ACC112 (cell line): ENCODE data around the gene MSI2.

Experiments
- H2AFZ ChIP-seq: fragments of 200-600 bp; sonication (generic); one replicate; pipeline ENCODE4 v1.6.0; 2017; ENCODE audit warnings: antibody characterized with exemption, low read length; ENCODE audit not compliant: unreplicated experiment
- H3K27ac ChIP-seq: fragments of 200-600 bp; sonication (generic); 2 replicates; pipeline ENCODE4 v1.5.1; 2014; ENCODE audit warnings: low read depth, mild to moderate bottlenecking, antibody characterized with exemption, low read length, moderate library complexity
- H3K27me3 ChIP-seq: fragments of 200-600 bp; sonication (generic); 2 replicates; pipeline ENCODE4 v1.6.1; 2014; ENCODE audit warnings: mild to moderate bottlenecking, antibody characterized with exemption, low read length, moderate library complexity, mixed read lengths; ENCODE audit not compliant: insufficient read depth
- H3K36me3 ChIP-seq: fragments of 200-600 bp; sonication (generic); 2 replicates; pipeline ENCODE4 v1.6.1; 2016; ENCODE audit warnings: mild to moderate bottlenecking, antibody characterized with exemption, low read length, moderate library complexity, mixed read lengths; ENCODE audit not compliant: insufficient read depth
- H3K4me1 ChIP-seq: fragments of 200-600 bp; sonication (generic); one replicate; pipeline ENCODE4 v1.6.1; 2016; ENCODE audit warnings: low read length, mixed read lengths; ENCODE audit not compliant: insufficient read depth, unreplicated experiment, control insufficient read depth
- H3K4me3 ChIP-seq: fragments of 200-600 bp; sonication (generic); 2 replicates; pipeline ENCODE4 v1.5.1; 2014; ENCODE audit warnings: mild to moderate bottlenecking, low read depth, low read length
- H3K79me2 ChIP-seq: fragments of 200-600 bp; sonication (generic); one replicate; pipeline ENCODE4 v1.6.0; 2016; ENCODE audit warnings: low read length; ENCODE audit not compliant: control insufficient read depth, unreplicated experiment, insufficient read depth

The MSI2 gene

DNA sequence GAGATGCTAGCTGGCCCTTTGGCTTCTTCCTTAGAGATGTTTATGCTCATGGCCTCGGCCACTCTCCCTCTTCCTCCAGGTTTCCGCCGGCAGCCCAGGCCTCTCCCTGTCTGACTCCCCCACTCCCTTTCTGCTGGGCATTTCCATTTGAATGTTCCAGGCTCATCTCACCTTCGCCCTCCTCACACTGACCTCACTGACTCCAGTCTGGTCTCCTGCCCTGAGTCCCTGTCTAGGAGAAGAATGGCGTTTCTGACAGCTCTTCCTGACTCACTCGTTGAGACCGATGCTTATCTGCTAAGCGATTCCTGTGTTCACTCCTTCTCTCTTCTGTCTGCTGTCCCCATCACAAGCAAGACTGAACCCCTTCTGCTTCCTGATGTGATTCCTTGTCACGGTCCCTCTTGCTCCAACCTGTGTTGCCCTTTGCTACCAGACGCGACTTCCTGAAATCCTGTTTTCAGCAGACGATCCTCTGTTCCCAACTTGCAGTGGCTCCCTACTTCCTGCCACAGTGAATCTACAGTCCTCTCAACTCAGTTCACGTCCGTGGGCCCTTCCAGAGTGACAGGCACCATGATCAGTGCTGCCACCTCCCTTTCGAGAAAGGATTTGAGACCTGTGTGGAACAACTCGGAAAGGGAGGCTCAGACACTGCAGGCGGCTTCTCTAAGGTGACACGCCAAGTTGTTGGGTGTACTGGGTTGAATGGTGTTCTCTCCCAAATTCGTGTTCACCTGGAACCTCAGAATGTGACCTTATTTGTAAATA is 176.4 kb downstream of the MSI2 start:
- no peak overlapping the region for H3K27ac ChIP-seq
- no peak overlapping the region for H2AFZ ChIP-seq
- no peaks in the 10 kb centered on the region for H3K79me2 ChIP-seq
- no peaks in the 10 kb centered on the region for H3K27me3 ChIP-seq
- H3K4me3 ChIP-seq = no peak overlapping the region
- H3K4me1 ChIP-seq = no peaks in the 10 kb centered on the region
- no peaks in the 10 kb centered on the region for H3K36me3 ChIP-seq

DNA sequence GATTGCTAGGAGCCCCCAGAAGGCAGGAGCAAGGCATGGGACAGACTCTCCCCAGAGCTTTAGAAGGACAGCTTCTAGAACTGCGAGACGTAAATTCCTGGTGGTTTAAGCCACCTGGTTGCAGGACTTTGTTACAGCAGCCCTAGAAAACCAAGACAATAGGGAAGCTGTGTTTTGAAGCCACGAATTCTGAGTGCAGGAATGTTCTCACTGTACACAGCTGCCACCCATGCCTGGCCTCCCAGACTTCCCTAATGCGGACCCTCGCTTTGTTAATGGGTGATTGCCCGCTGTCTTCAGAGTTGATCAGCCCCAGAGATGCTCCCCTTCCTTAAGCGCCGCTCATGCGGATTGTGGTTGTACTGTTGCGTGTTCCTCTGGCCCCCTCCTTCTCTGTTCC is 177.1 kb downstream of the MSI2 start:
- Histone ChIP-seq H3K4me3 (no peak overlapping the region), H2AFZ (no peak overlapping the region), H3K36me3 (no peaks in the 10 kb centered on the region), H3K27ac (no peak overlapping the region), H3K79me2 (no peaks in the 10 kb centered on the region), H3K27me3 (no peaks in the 10 kb centered on the region), H3K4me1 (no peaks in the 10 kb centered on the region)

DNA sequence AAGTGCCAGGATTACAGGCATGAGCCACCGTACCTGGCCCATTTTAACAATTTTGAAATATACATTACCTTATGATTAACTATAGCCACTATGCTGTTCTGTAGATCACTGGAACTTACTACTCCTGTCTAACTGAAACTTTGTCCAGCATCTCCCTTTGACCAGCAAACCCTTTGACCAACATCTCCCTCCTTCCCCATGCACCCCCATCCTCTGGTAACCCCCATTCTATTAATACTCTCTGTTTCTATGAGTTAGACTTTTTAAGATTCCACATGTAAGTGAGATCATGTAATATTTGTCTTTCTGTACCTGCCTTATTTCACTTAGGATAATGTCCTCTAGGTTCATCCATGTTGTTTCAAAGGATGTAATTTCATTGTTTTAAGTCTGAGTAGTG is 178.0 kb downstream of the MSI2 start:
- Histone ChIP-seq H3K36me3 (no peaks in the 10 kb centered on the region), H3K4me1 (no peaks in the 10 kb centered on the region), H3K27ac (no peak overlapping the region), H2AFZ (no peak overlapping the region), H3K79me2 (no peaks in the 10 kb centered on the region), H3K27me3 (no peaks in the 10 kb centered on the region), H3K4me3 (no peak overlapping the region)

DNA sequence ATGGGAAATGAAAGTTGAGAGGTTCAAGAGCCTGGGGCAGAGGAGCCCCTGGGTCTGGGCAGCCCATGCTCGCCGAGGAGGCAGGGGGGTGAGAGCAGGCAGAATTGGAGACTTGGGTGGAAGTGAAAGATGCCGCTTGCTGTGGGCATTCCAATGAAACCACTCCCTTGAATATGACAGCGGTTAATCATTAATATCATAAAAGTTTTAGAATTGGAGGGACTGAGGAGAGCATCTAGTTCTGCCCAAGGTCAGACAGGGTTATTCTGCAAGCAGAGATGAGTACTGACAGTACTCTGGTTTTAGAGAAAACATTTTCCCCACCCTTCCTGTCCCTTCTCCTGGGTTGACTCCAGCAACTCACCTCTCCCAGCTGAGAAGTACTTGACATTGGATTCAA is 180.2 kb downstream of the MSI2 start:
- Histone ChIP-seq H3K79me2 (no peaks in the 10 kb centered on the region), H3K36me3 (no peaks in the 10 kb centered on the region), H3K27me3 (no peaks in the 10 kb centered on the region), H3K27ac (no peak overlapping the region), H2AFZ (no peak overlapping the region), H3K4me3 (no peak overlapping the region), H3K4me1 (peaks cover 13% of the 10 kb centered on the region)

DNA sequence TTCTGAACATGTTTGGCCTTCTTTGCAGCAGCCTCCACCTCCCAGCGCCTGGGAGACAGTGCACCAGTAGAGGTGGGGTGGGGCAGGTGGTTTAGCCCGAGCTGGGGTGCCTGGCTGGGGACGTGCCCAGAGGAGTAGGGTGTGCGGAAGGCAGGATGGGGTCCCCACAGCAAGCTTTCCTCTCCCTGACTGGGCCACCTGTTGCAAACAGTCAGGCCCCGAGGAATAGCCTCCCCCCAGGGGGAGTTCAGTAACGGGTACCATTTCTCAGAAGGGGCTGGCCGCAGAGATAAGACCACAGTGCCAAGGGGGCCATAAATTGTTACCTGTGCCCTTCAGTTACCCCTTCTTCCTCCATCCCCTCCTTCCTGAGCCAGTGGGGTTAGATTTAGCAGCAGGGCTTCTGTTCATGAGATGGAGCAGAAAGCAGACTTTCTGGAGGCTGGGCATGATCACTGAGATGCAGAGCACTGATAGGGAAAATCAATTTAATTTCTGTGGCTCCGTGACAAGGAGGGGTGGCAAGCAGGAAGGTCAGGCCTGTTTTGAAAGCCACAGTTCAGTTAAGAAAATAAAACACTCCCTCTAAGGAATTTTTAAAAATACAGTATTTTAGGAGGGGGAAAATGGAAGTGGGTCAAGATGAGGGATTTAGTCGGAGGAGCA is 181.9 kb downstream of the MSI2 start:
- no peak overlapping the region for H3K27ac ChIP-seq
- no peak overlapping the region for H3K4me3 ChIP-seq
- H3K79me2 ChIP-seq = no peaks in the 10 kb centered on the region
- no peaks in the 10 kb centered on the region for H3K27me3 ChIP-seq
- no peaks in the 10 kb centered on the region for H3K36me3 ChIP-seq
- no peak overlapping the region for H2AFZ ChIP-seq
- peaks cover 13% of the 10 kb centered on the region for H3K4me1 ChIP-seq

DNA sequence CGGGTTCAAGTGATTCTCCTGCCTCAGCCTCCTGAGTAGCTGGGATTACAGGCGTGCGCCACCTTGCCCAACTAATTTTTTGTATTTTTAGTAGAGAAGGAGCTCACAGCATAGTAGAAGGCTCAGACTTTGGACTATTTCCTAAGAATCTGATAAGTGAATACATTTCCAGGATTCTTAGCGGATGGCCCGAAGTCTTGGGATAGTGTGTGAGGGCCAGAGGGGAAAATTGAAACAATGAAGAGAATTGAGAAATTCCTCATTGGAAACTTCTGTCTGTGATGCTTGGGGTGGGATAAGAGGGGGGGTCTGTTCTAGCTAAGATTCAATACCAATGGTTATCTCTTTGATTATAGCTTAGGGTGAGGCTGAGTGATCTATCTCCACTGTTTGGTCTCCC is 183.3 kb downstream of the MSI2 start:
- Histone ChIP-seq H3K36me3 (no peaks in the 10 kb centered on the region), H3K4me3 (no peak overlapping the region), H2AFZ (no peak overlapping the region), H3K27ac (no peak overlapping the region), H3K4me1 (peaks cover 13% of the 10 kb centered on the region), H3K27me3 (no peaks in the 10 kb centered on the region), H3K79me2 (no peaks in the 10 kb centered on the region)

DNA sequence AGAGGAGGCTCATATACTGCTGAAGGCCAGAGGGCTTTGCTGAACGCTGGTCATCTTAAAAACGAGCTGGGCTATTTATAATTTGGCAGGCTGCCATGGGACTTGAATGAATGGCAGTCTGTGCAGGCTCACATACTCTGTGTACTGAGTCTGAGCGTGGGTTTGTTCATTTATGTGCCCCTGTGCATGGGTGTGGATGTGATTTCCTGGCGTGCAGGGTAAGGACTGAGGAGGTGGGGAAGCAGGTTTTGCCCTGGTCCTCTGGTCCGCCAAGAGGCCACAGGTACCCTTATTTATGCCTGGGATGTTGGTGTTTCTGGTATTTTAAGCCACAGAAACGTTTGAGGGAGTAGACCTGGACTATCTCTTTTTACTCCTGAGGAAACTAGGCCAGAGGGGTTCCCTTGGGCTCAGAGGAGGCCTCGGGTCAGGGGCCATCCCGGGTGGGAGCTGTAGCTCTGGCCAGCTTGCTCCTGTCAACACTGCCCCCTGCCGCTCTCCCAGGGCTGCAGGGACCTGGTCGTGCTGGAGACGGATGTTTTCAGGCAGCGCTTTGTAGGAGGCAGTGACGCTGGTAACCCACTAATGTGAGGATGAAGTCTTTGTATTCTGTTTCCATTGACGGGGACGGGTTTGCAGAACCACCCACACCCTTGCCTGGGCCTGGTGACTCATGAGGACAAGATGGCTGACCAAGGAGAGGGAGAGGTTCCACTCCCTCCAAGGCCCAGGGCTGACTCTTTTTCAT is 184.4 kb downstream of the MSI2 start:
- peaks cover 13% of the 10 kb centered on the region for H3K4me1 ChIP-seq
- H3K36me3 ChIP-seq = no peaks in the 10 kb centered on the region
- no peaks in the 10 kb centered on the region for H3K27me3 ChIP-seq
- peak overlapping the region; percentile 28; the same call in 1 of the 2 replicates for H3K27ac ChIP-seq
- peak overlapping the region; percentile 79 for H2AFZ ChIP-seq
- no peaks in the 10 kb centered on the region for H3K79me2 ChIP-seq
- no peak overlapping the region for H3K4me3 ChIP-seq

DNA sequence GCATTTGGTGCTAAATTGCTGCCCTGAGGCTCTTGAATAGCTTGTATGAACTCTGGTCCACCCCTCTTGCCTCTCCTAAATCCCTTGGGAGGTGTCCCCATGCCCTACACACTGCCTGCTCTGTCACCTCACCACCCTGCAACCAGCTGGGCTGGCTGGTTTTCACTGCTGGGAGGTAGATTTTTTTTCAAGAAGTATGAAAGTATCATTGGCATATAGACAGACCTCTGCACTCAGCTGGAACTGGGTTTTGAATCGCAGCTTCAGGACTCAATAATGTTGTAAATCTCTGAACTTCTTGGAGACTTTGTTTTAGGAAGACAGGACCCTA is 184.9 kb downstream of the MSI2 start:
- no peak overlapping the region for H3K4me3 ChIP-seq
- no peak overlapping the region for H3K27ac ChIP-seq
- no peaks in the 10 kb centered on the region for H3K79me2 ChIP-seq
- no peaks in the 10 kb centered on the region for H3K36me3 ChIP-seq
- peak overlapping the region; percentile 79 for H2AFZ ChIP-seq
- H3K4me1 ChIP-seq = peaks cover 13% of the 10 kb centered on the region
- no peaks in the 10 kb centered on the region for H3K27me3 ChIP-seq

DNA sequence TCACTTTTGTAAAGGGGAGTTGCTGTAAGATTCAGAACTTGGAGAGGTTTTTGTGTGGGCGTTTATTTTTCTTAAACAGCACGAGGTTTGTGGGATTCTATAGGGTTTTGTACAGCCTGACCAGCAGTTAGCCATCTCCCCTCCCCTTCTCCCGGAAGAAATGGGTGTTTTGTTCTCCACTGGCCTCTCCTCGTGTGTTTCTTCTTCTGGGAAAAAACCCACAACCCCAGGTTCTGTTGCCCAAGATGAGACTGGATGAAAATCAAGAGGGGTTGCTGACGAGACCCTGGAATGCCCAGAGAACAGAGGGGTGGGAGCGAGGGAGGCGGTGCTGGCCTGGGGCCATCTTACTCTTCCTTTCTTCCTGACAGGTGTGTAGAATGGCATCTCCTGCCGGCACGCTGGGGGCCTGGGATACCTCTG is 186.1 kb downstream of the MSI2 start:
- Histone ChIP-seq H3K27ac (no peak overlapping the region), H3K36me3 (no peaks in the 10 kb centered on the region), H3K27me3 (no peaks in the 10 kb centered on the region), H3K4me3 (no peak overlapping the region), H3K79me2 (no peaks in the 10 kb centered on the region), H3K4me1 (peaks cover 13% of the 10 kb centered on the region), H2AFZ (no peak overlapping the region)

DNA sequence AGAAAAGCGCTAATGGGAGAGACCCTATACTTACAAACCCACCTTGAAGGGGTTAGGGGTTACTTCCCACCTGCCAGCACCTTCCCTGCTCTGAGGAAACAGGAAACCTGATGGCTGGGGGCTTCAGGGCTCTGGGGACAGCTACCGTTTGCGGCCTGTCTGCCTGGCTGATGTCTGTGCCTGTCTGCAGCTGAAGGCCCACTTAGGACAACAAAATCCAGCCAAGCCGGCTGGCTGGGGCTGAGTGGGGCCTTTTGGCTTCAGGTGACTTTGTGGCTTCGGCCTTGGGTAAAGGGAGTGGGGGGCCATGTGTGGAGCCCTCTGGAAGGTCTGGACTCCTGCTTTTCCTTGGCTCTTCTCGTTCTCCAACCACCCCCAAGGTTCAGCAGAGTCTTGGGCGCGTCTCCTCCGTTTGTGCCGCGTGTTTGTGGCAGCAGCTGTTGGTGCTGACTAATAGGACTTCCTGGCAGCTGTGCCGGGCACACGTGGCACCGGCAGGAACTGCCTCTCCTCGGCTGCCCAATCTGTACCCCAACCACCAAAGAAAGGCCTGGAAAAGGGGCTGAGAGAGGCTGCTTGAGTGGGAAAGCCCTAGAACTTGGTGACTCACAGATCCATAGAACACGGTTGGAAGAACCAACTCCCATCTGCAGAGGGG is 186.7 kb downstream of the MSI2 start:
- Histone ChIP-seq H3K79me2 (no peaks in the 10 kb centered on the region), H3K27me3 (no peaks in the 10 kb centered on the region), H3K4me3 (no peak overlapping the region), H3K27ac (no peak overlapping the region), H2AFZ (no peak overlapping the region), H3K4me1 (peaks cover 13% of the 10 kb centered on the region), H3K36me3 (no peaks in the 10 kb centered on the region)
